Neural cell (in vitro differentiated cells): ENCODE data around the gene NRXN2. TPM values are rescaled to one million over a fixed set of nuclear protein-coding genes. Genes with fewer than 3 reads are reported as not detected.

Source experiments
- H2AFZ ChIP-seq: fragments of 200-600, 300-800 bp; sonication (generic), shearing (Covaris generic); 2 replicates; pipeline ENCODE4 v1.6.0; 2014; ENCODE audit warnings: low read depth, mild to moderate bottlenecking, antibody characterized with exemption, low read length, moderate library complexity
- H3F3A ChIP-seq: fragments of 200-600 bp; shearing (Covaris generic); 2 replicates; pipeline ENCODE4 v1.6.1; 2016; ENCODE audit warnings: mild to moderate bottlenecking, moderate library complexity, mixed read lengths, antibody characterized with exemption, low read length; ENCODE audit not compliant: insufficient read depth, poor library complexity, severe bottlenecking
- H3K27ac ChIP-seq: fragments of 200-600, 300-800 bp; sonication (generic), shearing (Covaris generic); 2 replicates; pipeline ENCODE4 v1.5.1; 2014; ENCODE audit warnings: mild to moderate bottlenecking, low read length, moderate library complexity
- H3K27me3 ChIP-seq: fragments of 300-800, 200-600 bp; sonication (generic), shearing (Covaris generic); 2 replicates; pipeline ENCODE4 v1.6.0; 2014; ENCODE audit warnings: mild to moderate bottlenecking, low read depth, low read length, moderate library complexity; ENCODE audit not compliant: insufficient read depth
- H3K36me3 ChIP-seq: fragments of 300-800, 200-600 bp; sonication (generic), shearing (Covaris generic); 2 replicates; pipeline ENCODE4 v1.5.1; 2014; ENCODE audit warnings: mild to moderate bottlenecking, antibody characterized with exemption, low read length, moderate library complexity; ENCODE audit not compliant: insufficient read depth
- H3K4me2 ChIP-seq: fragments of 300-800, 200-600 bp; sonication (generic), shearing (Covaris generic); 2 replicates; pipeline ENCODE4 v1.6.0; 2014; ENCODE audit warnings: mild to moderate bottlenecking, low read length
- H3K4me3 ChIP-seq: fragments of 300-800, 200-600 bp; sonication (generic), shearing (Covaris generic); 2 replicates; pipeline ENCODE4 v1.5.1; 2014; ENCODE audit warnings: mild to moderate bottlenecking, low read length, moderate library complexity
- H3K79me2 ChIP-seq: fragments of 200-600 bp; shearing (Covaris generic); replicated peaks from 2 replicates; pipeline ENCODE4 v1.6.0; 2014; ENCODE audit warnings: mild to moderate bottlenecking, low read length, moderate library complexity; ENCODE audit not compliant: insufficient read depth
- H3K9ac ChIP-seq: fragments of 300-800, 200-600 bp; sonication (generic), shearing (Covaris generic); 2 replicates; pipeline ENCODE4 v1.6.1; 2016; ENCODE audit warnings: mild to moderate bottlenecking, low read length, mixed read lengths
- H3K9me2 ChIP-seq: fragments of 200-600 bp; shearing (Covaris generic); 2 replicates; pipeline ENCODE4 v1.6.1; 2016; ENCODE audit warnings: mild to moderate bottlenecking, low read length, mixed read lengths; ENCODE audit not compliant: insufficient read depth
- H3K9me3 ChIP-seq: fragments of 200-600, 300-800 bp; sonication (generic), shearing (Covaris generic); 2 replicates; pipeline ENCODE4 v1.6.1; 2016; ENCODE audit warnings: mild to moderate bottlenecking, mixed run types, low read length, moderate library complexity, mixed read lengths
- H4K20me1 ChIP-seq: fragments of 200-600 bp; shearing (Covaris generic); 2 replicates; pipeline ENCODE4 v1.6.1; 2016; ENCODE audit warnings: mild to moderate bottlenecking, mixed run types; ENCODE audit not compliant: insufficient read depth
- CTCF ChIP-seq: fragments of 450-650 bp; IDR thresholded peaks from 2 replicates; pipeline ENCODE4 v1.5.1; 2014; ENCODE audit warnings: antibody characterized with exemption, mild to moderate bottlenecking, moderate library complexity; ENCODE audit not compliant: poor library complexity, severe bottlenecking
- EP300 ChIP-seq: fragments of 450-650 bp; conservative IDR thresholded peaks from 2 replicates; pipeline ENCODE4 v1.6.1; 2014; ENCODE audit warnings: antibody characterized with exemption, mild to moderate bottlenecking, moderate library complexity; ENCODE audit not compliant: poor library complexity, severe bottlenecking
- EZH2 ChIP-seq: fragments of 200-600, 300-800 bp; shearing (Covaris generic), sonication (generic); IDR thresholded peaks from 2 replicates; pipeline ENCODE4 v1.6.1; 2014; ENCODE audit warnings: antibody characterized with exemption, low read length, borderline replicate concordance, mild to moderate bottlenecking; ENCODE audit not compliant: insufficient read depth, poor library complexity, severe bottlenecking
- MXI1 ChIP-seq: fragments of 450-650 bp; conservative IDR thresholded peaks from 2 replicates; pipeline ENCODE4 v1.6.1; 2014; ENCODE audit warnings: antibody characterized with exemption, mild to moderate bottlenecking; ENCODE audit not compliant: poor library complexity, severe bottlenecking
- POLR2AphosphoS5 ChIP-seq: IDR thresholded peaks from 2 replicates; pipeline ENCODE4 v1.6.1; 2012
- RAD21 ChIP-seq: fragments of 450-650 bp; conservative IDR thresholded peaks from 2 replicates; pipeline ENCODE4 v1.6.1; 2014; ENCODE audit warnings: antibody characterized with exemption, mild to moderate bottlenecking, moderate library complexity
- REST ChIP-seq: IDR thresholded peaks from 2 replicates; pipeline ENCODE4 v1.6.1; 2012; ENCODE audit warnings: borderline replicate concordance
- SMC3 ChIP-seq: fragments of 450-650 bp; conservative IDR thresholded peaks from 2 replicates; pipeline ENCODE4 v1.6.1; 2014; ENCODE audit warnings: antibody characterized with exemption, mild to moderate bottlenecking, moderate library complexity; ENCODE audit not compliant: poor library complexity
- TAF1 ChIP-seq: IDR thresholded peaks from 2 replicates; pipeline ENCODE4 v1.6.1; 2012; ENCODE audit warnings: low read depth
- polyA plus RNA-seq: library from polyadenylated mRNA; depleted of rRNA; stranded (reverse); fragments of >200 nt; gene quantifications from 2 replicates; pipeline ENCODE4 v1.2.3, GENCODE V29; 2014

NRXN2 gene
- polyA plus RNA-seq, 1 donor from 2014 or later, result 68.0 TPM

GRCh38 chr11:64721359-64721699, 1.7 kb downstream of the NRXN2 start:
- Histone ChIP-seq H2AFZ (no peak overlapping the region), H3K9ac (peak overlapping the region; percentile 97), H3K9me3 (no peaks in the 10 kb centered on the region), H4K20me1 (peaks cover 18% of the 10 kb centered on the region), H3K27me3 (no peaks in the 10 kb centered on the region), H3K4me2 (peak overlapping the region; percentile 91), H3K9me2 (no peaks in the 10 kb centered on the region), H3K79me2 (peaks cover 59% of the 10 kb centered on the region), H3K27ac (peak overlapping the region; percentile 96), H3K36me3 (no peaks in the 10 kb centered on the region), H3K4me3 (peak overlapping the region; percentile 91), H3F3A (no peaks in the 10 kb centered on the region)
- no peak for TF ChIP-seq CTCF
- TF ChIP-seq TAF1, result no peak
- no peak for TF ChIP-seq POLR2AphosphoS5
- TF ChIP-seq RAD21, result no peak
- no peak for TF ChIP-seq SMC3
- TF ChIP-seq REST, result no peak
- TF ChIP-seq MXI1, result no peak
- TF ChIP-seq EZH2, result no peak
- no peak for TF ChIP-seq EP300

- Histone ChIP-seq H3K4me2 (peak overlapping the region; percentile 91), H3K27ac (peak overlapping the region; percentile 96), H3K27me3 (no peaks in the 10 kb centered on the region), H3K9me3 (no peaks in the 10 kb centered on the region), H3K79me2 (peaks cover 59% of the 10 kb centered on the region), H3K9me2 (no peaks in the 10 kb centered on the region), H3K9ac (peak overlapping the region; percentile 97), H4K20me1 (peaks cover 19% of the 10 kb centered on the region), H3F3A (no peaks in the 10 kb centered on the region), H3K36me3 (no peaks in the 10 kb centered on the region), H3K4me3 (peak overlapping the region; percentile 91), H2AFZ (no peak overlapping the region)
- TF ChIP-seq RAD21, result no peak
- no peak for TF ChIP-seq POLR2AphosphoS5
- TF ChIP-seq REST, result no peak
- TF ChIP-seq TAF1, result no peak
- TF ChIP-seq CTCF, result no peak
- TF ChIP-seq EP300, result no peak
- no peak for TF ChIP-seq EZH2
- TF ChIP-seq SMC3, result no peak
- TF ChIP-seq MXI1, result no peak
These were observed 2.2 kb downstream of the NRXN2 start for GRCh38 chr11:64720640-64721358.
